Measurements from ENCODE around the gene ZFR.

DNA sequence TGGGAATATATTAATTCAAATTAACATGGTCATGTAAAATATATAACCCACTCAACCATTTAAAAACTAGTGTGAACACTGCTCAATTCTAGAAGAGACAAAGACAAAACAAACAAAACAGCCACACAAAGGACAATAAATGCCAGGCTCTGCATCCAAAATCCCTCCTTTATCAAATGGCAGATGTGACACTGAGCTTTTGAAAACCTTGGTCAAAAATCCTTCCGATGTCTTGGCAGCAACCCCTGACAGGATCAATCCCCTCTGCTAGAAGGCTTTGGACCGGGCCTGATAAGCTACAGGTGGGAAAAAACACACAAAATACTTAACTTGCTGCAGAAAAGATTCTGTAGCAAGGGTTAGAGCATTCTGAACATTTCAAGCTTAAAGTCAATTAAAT lies 61.5 kb downstream of the ZFR start:
- TF ChIP-seq EZH2 (IDR thresholded peaks at IDR 0.05; ENCODE audit: low read length, unreplicated experiment): no peak
- TF ChIP-seq, protein P1, sequence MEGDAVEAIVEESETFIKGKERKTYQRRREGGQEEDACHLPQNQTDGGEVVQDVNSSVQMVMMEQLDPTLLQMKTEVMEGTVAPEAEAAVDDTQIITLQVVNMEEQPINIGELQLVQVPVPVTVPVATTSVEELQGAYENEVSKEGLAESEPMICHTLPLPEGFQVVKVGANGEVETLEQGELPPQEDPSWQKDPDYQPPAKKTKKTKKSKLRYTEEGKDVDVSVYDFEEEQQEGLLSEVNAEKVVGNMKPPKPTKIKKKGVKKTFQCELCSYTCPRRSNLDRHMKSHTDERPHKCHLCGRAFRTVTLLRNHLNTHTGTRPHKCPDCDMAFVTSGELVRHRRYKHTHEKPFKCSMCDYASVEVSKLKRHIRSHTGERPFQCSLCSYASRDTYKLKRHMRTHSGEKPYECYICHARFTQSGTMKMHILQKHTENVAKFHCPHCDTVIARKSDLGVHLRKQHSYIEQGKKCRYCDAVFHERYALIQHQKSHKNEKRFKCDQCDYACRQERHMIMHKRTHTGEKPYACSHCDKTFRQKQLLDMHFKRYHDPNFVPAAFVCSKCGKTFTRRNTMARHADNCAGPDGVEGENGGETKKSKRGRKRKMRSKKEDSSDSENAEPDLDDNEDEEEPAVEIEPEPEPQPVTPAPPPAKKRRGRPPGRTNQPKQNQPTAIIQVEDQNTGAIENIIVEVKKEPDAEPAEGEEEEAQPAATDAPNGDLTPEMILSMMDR (conservative IDR thresholded peaks at IDR 0.05; ENCODE audit: low read depth, low read length): no peak
